Measurements from ENCODE around the gene CARS2.
"Not testable (repeated sequence)": the region's sequence is repeated elsewhere in the genome, so short reads cannot be mapped to it uniquely, and the experiment has no call there.

Gene CARS2

GRCh38 chr13:110702591-110703526 lies 3.1 kb downstream of the CARS2 start:
- Histone ChIP-seq H3K4me2 (ENCODE audit: low read length) (no peak overlapping the region), H3K9me3 (ENCODE audit: control insufficient read depth, low read length) (no peaks in the 10 kb centered on the region), H3K4me3 (ENCODE audit: low read depth, low read length) (no peak overlapping the region), H3K79me2 (peaks cover 6% of the 10 kb centered on the region), H2AFZ (no peak overlapping the region), H3K27me3 (ENCODE audit: control insufficient read depth, insufficient read depth, low read length) (no peaks in the 10 kb centered on the region), H3K27ac (no peak overlapping the region), H3K9ac (no peak overlapping the region), H3K4me1 (peaks cover 6% of the 10 kb centered on the region), H3K36me3 (ENCODE audit: control insufficient read depth, insufficient read depth, low read length) (no peaks in the 10 kb centered on the region)
- TF ChIP-seq CTCF (IDR thresholded peaks at IDR 0.05) = no peak

GRCh38 chr13:110702089-110702488 lies 3.8 kb downstream of the CARS2 start:
- Histone ChIP-seq H3K27me3 (ENCODE audit: control insufficient read depth, insufficient read depth, low read length) (no peaks in the 10 kb centered on the region), H3K4me2 (ENCODE audit: low read length) (no peak overlapping the region), H3K79me2 (peaks cover 6% of the 10 kb centered on the region), H3K9me3 (ENCODE audit: control insufficient read depth, low read length) (no peaks in the 10 kb centered on the region), H2AFZ (no peak overlapping the region), H3K4me3 (ENCODE audit: low read depth, low read length) (no peak overlapping the region), H3K4me1 (peaks cover 6% of the 10 kb centered on the region), H3K27ac (no peak overlapping the region), H3K9ac (no peak overlapping the region), H3K36me3 (ENCODE audit: control insufficient read depth, insufficient read depth, low read length) (no peaks in the 10 kb centered on the region)
- no peak for TF ChIP-seq CTCF (IDR thresholded peaks at IDR 0.05)

- H3K27me3 ChIP-seq (ENCODE audit: control insufficient read depth, insufficient read depth, low read length); H3K36me3 ChIP-seq (ENCODE audit: control insufficient read depth, insufficient read depth, low read length); H2AFZ ChIP-seq; H3K9me3 ChIP-seq (ENCODE audit: control insufficient read depth, low read length); H3K9ac ChIP-seq; H3K4me1 ChIP-seq; H3K27ac ChIP-seq; H3K4me3 ChIP-seq (ENCODE audit: low read depth, low read length); H3K4me2 ChIP-seq (ENCODE audit: low read length); H3K79me2 ChIP-seq: not testable (repeated sequence)
Measured at GRCh38 chr13:110701061-110701460, 4.9 kb downstream of the CARS2 start.

- no peaks in the 10 kb centered on the region for H3K27me3 ChIP-seq (ENCODE audit: control insufficient read depth, insufficient read depth, low read length)
- H3K4me3 ChIP-seq (ENCODE audit: low read depth, low read length) = no peak overlapping the region
- H3K36me3 ChIP-seq (ENCODE audit: control insufficient read depth, insufficient read depth, low read length) = no peaks in the 10 kb centered on the region
- no peak overlapping the region for H3K27ac ChIP-seq
- TF ChIP-seq CTCF (IDR thresholded peaks at IDR 0.05) = no peak
- H3K79me2 ChIP-seq = peaks cover 6% of the 10 kb centered on the region
- no peaks in the 10 kb centered on the region for H3K9me3 ChIP-seq (ENCODE audit: control insufficient read depth, low read length)
- no peak overlapping the region for H2AFZ ChIP-seq
- no peak overlapping the region for H3K4me2 ChIP-seq (ENCODE audit: low read length)
- H3K4me1 ChIP-seq = peaks cover 6% of the 10 kb centered on the region
- no peak overlapping the region for H3K9ac ChIP-seq
Measured at GRCh38 chr13:110700641-110701040, 5.3 kb downstream of the CARS2 start.

GRCh38 chr13:110700186-110700585 lies 5.7 kb downstream of the CARS2 start:
- TF ChIP-seq CTCF (IDR thresholded peaks at IDR 0.05) = no peak
- Histone ChIP-seq H3K36me3 (ENCODE audit: control insufficient read depth, insufficient read depth, low read length) (no peaks in the 10 kb centered on the region), H3K79me2 (peaks cover 5% of the 10 kb centered on the region), H3K4me1 (peaks cover 6% of the 10 kb centered on the region), H3K27me3 (ENCODE audit: control insufficient read depth, insufficient read depth, low read length) (no peaks in the 10 kb centered on the region), H3K4me2 (ENCODE audit: low read length) (no peak overlapping the region), H3K9me3 (ENCODE audit: control insufficient read depth, low read length) (no peaks in the 10 kb centered on the region), H3K9ac (no peak overlapping the region), H3K27ac (no peak overlapping the region), H3K4me3 (ENCODE audit: low read depth, low read length) (no peak overlapping the region), H2AFZ (no peak overlapping the region)
